Natural killer cell treated with Interleukin-12 subunit alpha and Interleukin-12 subunit beta and Interleukin-15 and Interleukin-18, amount 100 ng/mL, for 72 hours (primary cell): ENCODE data around the gene HOXB8. TPM values are rescaled to one million over a fixed set of nuclear protein-coding genes. Genes with fewer than 3 reads are reported as not detected.
A peak's percentile ranks its signal among the peaks of the same experiment; 100 is the strongest.

ENCODE experiments used
- ATAC-seq, 2 donors: fragments of 150-1000 bp; cut with Tn5 transposase in 1 of 2; sonication (Bioruptor Pico), chemical (Tn5 transposase) in 1 of 2; 2 replicates each; pipeline ENCODE4 v1.10.0; 2021
- DNase-seq: peaks from one replicate; pipeline ENCODE4 v3.0.0; 2022; ENCODE audit warnings: low spot score
- H3K27ac Mint-ChIP-seq, 2 donors: 1 replicate in 1 of 2; 2 replicates in 1 of 2; pipeline ENCODE4 v1.8.0; 2022; ENCODE audit warnings: mixed read lengths in 2 of 2, mild to moderate bottlenecking in 1 of 2, moderate library complexity in 1 of 2
- H3K27me3 Mint-ChIP-seq, 2 donors: 1 replicate in 1 of 2; 2 replicates in 1 of 2; pipeline ENCODE4 v1.8.0; 2022; ENCODE audit warnings: mixed read lengths in 2 of 2
- H3K36me3 Mint-ChIP-seq: one replicate; pipeline ENCODE4 v1.8.0; 2022; ENCODE audit warnings: mixed read lengths
- H3K4me1 Mint-ChIP-seq, 2 donors: 1 replicate in 1 of 2; 2 replicates in 1 of 2; pipeline ENCODE4 v1.8.0; 2022; ENCODE audit warnings: low read depth in 2 of 2, mixed read lengths in 2 of 2, mild to moderate bottlenecking in 1 of 2
- H3K4me3 Mint-ChIP-seq: one replicate; pipeline ENCODE4 v1.8.0; 2022; ENCODE audit warnings: mixed read lengths
- H3K9me3 Mint-ChIP-seq: 2 replicates; pipeline ENCODE4 v1.8.0; 2022; ENCODE audit warnings: mixed read lengths
- total RNA-seq, 2 donors: library from RNA; stranded (reverse); gene quantifications; one replicate each; pipeline ENCODE4 v1.2.3, GENCODE V29; 2022

HOXB8 gene
- total RNA-seq, 2 donors from 2014 or later: not detected

DNA sequence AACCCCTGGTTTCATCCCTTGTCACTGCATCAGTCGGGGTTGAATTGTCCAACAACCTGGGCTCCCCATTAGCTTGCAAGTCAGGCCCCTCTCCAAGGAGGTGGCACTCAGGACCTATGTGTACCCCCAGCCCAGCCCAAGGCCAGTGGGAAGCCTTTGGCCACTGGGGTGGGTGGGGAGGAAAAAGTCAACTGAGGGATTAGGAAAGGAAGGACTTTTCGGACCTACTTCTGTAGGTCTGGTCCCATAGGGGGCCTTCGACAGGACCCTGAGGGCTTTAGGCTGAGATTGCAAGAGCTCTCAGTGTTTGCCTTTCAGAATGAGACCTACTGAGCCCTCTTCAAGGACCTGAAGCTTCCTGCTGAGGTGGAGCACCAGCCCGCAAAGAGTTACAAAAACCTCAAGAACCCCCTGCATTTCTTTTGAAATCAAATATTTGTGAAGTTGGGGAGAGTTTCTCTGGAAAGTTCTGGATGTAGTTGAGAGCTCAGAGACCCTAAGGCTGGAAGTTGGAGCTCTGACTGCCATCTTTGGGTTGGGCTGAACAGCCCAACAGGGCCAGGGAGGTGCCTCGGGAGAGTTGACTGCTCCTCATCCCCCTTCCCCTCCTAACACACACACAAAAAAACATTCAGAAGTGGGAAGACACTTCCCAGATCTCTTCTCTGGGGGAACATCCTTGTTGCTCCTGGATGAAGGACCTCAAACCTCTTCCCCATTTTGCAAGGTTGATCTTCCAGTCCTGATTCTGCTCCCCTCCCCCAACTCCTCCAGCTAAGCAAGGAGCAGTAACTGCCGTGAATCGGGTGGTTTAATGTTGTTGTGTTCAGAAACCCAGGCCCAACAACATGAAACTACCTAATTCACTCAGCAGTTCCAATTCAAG lies 16.8 kb upstream of the HOXB8 start:
- Mint-ChIP-seq H3K27ac (no peak overlapping the region), H3K9me3 (no peaks in the 10 kb centered on the region), H3K27me3 (peaks cover 54 to 59% of the 10 kb centered on the region in 2 donors), H3K4me3 (peak overlapping the region; percentile 76), H3K36me3 (no peaks in the 10 kb centered on the region), H3K4me1 (peaks cover 9 to 16% of the 10 kb centered on the region in 2 donors)
- ATAC-seq: no peak
- no peak for DNase-seq

DNA sequence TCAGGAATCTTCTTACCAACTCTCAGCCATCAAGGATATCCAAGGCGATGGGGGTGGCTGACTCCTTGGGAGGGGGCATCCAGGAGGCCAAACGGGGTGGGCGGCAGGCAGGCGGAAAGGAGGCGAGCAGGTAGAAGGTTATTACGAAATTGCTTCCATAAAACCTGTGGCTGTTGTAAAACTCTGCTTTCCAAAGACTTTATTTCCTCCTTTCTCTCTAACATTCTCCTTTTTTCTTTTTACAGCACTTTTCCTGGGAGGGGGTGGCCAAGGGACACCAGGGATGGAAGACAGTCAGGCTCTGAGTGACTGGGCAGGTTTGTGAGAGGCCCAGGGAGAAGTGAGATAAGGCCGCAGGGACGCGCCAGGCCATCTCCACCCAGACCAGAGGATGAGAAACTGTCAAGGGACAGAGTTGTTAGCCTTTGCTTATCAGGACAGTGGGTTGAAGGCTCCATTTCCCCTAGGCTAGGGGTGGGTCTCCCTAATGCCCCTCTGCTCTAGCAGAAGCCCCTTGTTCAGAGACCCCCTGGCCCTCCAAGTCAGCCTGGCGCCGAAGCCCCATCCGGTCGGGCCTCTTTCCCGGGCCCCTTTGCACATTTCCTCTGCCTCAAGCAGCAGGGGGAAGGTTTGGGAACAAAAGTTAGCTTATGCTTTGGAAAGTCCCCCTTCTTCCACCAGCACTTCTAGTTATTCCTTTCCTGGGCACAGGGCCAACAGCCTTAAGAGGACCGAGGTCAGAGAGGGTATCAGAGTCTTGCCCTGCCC lies 16.0 kb upstream of the HOXB8 start:
- H3K9me3 Mint-ChIP-seq: no peaks in the 10 kb centered on the region
- no peak overlapping the region for H3K4me3 Mint-ChIP-seq
- no peaks in the 10 kb centered on the region for H3K36me3 Mint-ChIP-seq
- ATAC-seq: no peak
- H3K27ac Mint-ChIP-seq: no peak overlapping the region
- peaks cover 12 to 24% of the 10 kb centered on the region in 2 donors for H3K4me1 Mint-ChIP-seq
- peak; percentile 49 for DNase-seq
- H3K27me3 Mint-ChIP-seq: peaks cover 56 to 60% of the 10 kb centered on the region in 2 donors

DNA sequence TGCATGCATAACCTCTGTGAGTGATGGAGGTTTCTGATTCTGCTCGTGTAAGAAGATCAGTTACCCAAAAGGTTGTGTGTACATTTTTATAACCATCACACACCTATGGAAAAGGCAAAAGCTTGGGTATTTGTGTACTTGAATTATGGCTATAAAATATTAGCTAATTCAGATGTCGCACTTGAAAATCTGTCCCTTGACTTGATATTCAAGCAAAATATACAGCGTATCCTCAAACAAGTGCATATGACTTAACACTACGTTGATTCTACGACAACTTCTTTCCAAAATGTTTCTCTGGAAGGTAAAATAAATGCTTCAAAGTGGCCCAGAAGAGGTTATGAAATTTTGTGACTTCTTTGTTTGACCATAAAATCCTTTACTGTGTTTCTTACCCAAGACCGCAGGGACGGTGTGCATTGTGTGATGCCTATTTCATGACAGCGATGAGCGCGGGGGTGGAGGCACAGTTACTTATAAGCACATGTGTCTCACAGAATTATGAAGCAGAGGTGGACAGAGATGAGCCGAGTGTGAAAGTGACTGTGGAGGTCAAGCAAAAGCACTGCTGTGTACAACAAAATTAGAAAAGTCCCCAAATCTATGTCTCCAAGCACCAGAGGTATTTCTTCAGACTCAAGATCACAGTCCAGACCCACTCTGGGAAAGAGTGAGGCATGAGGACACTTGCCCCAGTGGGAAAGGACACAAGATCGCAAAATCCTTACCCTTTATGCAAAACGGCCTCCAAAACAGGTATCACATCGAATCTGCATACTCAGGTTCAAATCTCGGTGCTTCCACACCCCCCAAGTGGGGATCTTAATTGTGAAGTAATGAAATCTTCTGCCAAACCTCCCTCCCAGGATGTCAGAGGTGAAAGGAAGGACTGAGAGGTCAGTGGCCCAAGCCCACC lies 15.2 kb upstream of the HOXB8 start:
- no peak for ATAC-seq

DNA sequence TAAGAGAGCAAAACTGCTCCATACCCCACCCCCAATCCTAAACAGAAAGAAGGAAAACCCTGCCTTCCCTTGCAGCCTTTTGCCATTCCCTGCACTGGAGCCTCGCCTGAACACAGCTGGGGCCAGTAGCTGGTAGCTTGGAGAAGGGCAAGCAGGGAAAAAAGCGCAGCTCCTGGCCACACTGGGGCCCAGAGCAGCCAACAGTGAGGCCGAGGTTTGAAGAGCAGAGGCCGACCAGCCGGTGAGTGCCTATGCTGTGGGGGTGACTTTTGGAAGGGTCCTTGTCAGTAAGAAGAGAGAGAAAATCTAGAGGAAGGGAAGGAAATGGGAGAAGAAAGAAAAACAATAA lies 14.3 kb upstream of the HOXB8 start:
- Mint-ChIP-seq H3K27ac (no peak overlapping the region), H3K4me1 (peaks cover 17 to 30% of the 10 kb centered on the region in 2 donors), H3K36me3 (no peaks in the 10 kb centered on the region), H3K9me3 (no peaks in the 10 kb centered on the region), H3K4me3 (no peak overlapping the region), H3K27me3 (peaks cover 58 to 67% of the 10 kb centered on the region in 2 donors)
- ATAC-seq: no peak
- peak; percentile 42 for DNase-seq

More for the DNA sequence above, 15.2 kb upstream of the HOXB8 start:
- H3K4me3 Mint-ChIP-seq: no peak overlapping the region
- peak; percentile 51 for DNase-seq
- H3K9me3 Mint-ChIP-seq: no peaks in the 10 kb centered on the region
- H3K27ac Mint-ChIP-seq: no peak overlapping the region
- no peaks in the 10 kb centered on the region for H3K36me3 Mint-ChIP-seq
- peaks cover 61 to 63% of the 10 kb centered on the region in 2 donors for H3K27me3 Mint-ChIP-seq
- peaks cover 16 to 30% of the 10 kb centered on the region in 2 donors for H3K4me1 Mint-ChIP-seq

DNA sequence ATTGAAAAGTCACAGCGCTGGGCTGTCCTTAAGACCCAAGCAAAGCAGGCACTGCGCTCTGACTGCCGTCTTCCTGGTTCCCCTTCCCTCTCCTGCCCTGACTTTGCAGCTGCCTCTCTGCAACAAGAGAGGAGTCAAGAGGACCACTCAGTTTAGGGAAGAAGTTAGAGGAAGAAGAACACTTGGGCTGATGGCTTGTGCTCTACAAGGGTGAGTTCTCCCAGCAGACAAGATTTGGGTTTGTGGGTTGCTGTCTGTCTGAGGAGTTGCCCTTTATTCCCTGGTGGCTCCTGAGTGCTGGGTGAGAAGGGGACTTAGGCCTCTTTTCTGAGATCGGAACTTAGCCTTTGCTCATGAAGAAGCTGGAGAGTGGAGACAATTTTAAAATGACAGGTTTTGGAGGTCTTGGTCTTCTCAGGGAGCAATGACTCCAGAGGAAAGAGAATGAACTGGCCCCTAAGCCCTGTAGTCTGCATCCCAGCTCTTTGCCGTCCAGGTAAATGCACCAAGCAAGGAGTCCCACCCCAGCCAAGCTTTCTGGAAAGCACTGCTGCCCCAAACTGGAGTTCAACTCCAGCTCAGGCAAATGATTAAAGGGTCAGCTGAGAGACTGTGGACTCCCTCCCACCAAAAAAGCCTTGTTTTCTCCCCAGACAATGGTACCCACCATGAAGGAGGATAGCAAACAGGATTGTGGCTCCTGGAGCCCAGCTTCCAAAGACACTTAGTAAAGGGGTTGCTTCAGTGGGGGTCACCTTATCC lies 13.7 kb upstream of the HOXB8 start:
- no peak overlapping the region for H3K27ac Mint-ChIP-seq
- peaks cover 60 to 72% of the 10 kb centered on the region in 2 donors for H3K27me3 Mint-ChIP-seq
- ATAC-seq: no peak
- no peak for DNase-seq
- no peaks in the 10 kb centered on the region for H3K36me3 Mint-ChIP-seq
- no peak overlapping the region for H3K4me3 Mint-ChIP-seq
- H3K4me1 Mint-ChIP-seq: peaks cover 18 to 30% of the 10 kb centered on the region in 2 donors
- no peaks in the 10 kb centered on the region for H3K9me3 Mint-ChIP-seq

DNA sequence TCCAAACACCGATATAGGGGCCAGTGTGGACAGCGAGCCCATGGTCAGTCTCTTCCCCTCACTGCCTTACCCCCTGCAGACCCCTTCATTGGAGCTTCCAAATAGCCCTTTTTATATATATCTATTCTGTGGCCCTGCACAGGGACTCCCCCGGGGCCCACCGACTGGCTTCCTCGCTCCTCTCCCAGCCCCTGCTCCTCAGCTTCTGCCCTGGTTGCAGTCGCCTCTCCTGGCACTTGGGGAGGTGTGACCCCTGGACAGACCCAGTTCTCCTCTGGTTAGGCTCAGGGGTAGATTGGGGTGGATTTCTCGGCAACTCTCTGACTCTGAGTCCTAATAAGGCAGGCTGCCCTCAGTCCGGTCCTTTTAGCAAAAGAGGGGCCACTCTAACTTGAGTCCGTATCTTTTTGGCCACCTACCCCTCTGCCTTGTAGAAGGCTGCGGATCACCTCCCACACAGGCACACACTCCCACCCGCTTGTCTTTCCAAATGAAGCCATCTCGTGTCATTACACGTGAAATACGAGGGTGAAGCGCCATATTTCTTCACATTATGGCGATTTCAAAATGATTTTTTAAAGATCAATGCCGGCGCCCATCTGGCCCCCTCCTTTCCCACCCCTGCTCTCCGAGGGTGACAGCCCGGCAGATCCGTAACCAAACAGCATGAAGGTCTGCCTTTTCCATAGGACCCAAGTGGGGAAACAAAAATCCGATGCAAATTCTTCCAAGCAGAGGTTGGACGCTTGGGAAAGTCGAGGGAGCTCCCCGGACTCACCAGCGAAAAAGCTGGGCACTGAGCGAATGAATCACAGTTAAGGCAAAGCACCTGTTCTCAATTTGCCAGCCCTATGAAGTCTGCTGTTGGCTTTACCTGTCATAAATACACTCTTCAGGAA lies 12.8 kb upstream of the HOXB8 start:
- Mint-ChIP-seq H3K4me3 (no peak overlapping the region), H3K27me3 (peaks cover 63 to 78% of the 10 kb centered on the region in 2 donors), H3K27ac (no peak overlapping the region), H3K9me3 (no peaks in the 10 kb centered on the region), H3K4me1 (peaks cover 17 to 27% of the 10 kb centered on the region in 2 donors), H3K36me3 (no peaks in the 10 kb centered on the region)
- ATAC-seq (no peak), DNase-seq (no peak)

DNA sequence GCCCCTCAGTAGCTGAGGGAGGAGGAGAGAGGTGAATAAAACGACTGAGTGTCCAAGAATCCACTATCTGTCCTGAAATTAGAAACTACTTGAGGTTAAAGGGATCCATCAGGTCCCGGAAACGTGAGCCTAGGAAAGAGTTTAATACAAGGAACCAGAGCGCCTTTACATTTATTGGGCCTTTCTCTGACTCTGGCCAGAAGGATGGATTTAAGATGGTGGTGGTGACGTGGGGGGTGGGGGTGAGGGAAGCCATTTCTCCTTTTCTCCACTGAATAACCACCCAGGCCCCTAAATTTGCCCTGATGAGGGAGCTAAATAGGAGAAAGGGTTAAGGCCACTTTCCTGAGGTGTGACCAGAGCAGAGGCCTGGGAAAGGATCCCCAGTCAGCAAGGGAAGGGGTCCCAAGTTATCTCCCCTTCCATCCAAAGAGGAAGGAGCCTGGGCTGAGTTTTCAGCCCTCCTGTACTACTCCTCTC lies 12.1 kb upstream of the HOXB8 start:
- H3K36me3 Mint-ChIP-seq: no peaks in the 10 kb centered on the region
- peak overlapping the region; percentile 94 for H3K4me3 Mint-ChIP-seq
- DNase-seq (no peak), ATAC-seq (no peak)
- no peaks in the 10 kb centered on the region for H3K9me3 Mint-ChIP-seq
- H3K27me3 Mint-ChIP-seq: peaks cover 63 to 78% of the 10 kb centered on the region in 2 donors
- H3K27ac Mint-ChIP-seq: peak overlapping the region in 1 of 2 donors; percentile 78
- H3K4me1 Mint-ChIP-seq: peaks cover 15 to 20% of the 10 kb centered on the region in 2 donors

DNA sequence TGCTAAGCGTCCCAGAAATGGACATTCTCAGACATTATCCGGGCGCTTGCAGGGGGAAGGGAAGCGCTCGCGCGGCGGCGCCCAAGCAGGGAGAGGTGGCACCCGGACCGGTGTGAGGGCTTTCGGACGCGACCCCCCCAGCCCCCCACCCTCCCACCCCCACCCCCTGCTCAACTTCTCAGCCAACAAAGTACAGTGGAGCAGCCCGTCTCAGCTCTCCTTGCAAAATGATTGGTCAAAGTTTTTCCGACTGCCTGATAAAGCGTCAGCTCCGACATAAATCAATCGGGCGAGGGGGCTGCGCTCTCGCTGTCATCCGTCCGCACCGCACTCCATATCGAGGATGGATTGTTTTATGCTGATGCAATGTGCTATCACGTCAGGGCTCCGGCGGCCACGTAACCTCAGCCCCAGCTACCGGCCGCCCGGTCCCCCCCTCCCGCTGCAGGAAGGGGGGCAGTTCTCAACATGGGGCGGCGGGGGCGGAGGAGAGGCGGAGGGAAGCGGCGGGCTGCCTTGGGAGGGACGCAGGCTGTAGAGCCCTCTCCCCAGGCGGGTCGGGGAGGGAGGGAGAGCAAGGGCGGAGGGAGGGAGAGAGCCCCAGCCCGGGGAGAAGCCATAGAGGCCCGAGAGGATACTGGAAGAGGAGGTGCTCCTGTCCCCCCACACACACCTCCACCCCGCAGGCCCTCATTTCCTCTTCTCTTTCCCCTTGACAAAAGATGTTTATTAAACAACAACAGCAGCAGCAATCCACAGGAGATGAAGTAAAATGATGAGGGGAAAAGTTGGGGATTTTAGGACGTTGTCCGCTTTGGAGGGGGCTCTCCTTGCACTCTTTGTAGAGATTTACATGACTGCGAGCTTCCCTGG lies 11.4 kb upstream of the HOXB8 start, which contains the start of gene HOXB9:
HOXB9 (minus strand) TSS at position 114 of the 873 bp plus-strand sequence; CDS start at position 25, 89 bp downstream.
- Mint-ChIP-seq H3K27ac (peak within 1 kb of the TSS in 1 of 2 donors; percentile 78), H3K27me3 (peaks cover 65 to 85% of the 10 kb centered on the region in 2 donors), H3K4me3 (peak within 1 kb of the TSS; percentile 94), H3K9me3 (no peaks in the 10 kb centered on the region), H3K36me3 (no peaks in the 10 kb centered on the region), H3K4me1 (peaks cover 15 to 20% of the 10 kb centered on the region in 2 donors)
- peak; percentile 76 for DNase-seq
- peak; percentile 83 to 84 for ATAC-seq

DNA sequence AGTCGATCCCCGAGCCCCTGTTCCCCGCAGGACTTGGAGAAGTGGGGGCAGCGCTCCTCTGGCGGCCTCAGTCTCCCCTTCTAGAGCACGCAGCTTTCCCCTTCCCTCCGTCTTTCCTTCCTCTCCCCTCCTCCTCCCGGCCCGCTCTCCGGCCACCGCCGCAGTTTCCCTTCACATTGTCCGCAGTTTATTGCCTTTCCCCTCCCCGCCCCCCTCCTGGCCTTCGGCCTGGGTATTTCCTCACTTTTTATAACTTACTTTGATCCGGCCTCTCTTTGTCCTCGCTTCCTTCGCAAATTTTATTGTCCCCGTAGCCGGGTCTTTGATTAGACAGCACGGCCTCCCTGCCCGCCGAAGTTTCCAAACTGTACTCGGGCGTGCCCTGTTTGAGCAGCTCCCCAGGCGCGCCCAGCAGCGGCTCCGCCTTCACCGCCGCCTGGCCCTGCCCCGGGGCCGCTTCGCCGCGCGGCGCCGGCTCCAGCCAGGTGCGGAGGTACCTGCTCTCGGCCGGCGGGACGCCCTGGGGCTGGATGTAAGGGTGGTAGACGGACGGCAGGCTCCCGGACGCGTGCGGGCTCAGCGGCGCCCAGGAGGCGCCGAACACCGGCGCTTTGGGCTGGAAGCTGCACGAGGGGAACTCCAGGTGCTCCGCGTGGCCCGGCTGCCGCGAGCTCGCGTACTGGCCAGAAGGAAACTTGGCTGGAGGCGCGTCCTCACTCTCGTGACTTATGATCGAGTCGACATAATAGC lies 10.6 kb upstream of the HOXB8 start:
- Mint-ChIP-seq H3K27me3 (peaks cover 67 to 88% of the 10 kb centered on the region in 2 donors), H3K27ac (peak overlapping the region in 1 of 2 donors; percentile 78), H3K36me3 (no peaks in the 10 kb centered on the region), H3K9me3 (no peaks in the 10 kb centered on the region), H3K4me1 (peaks cover 15 to 20% of the 10 kb centered on the region in 2 donors), H3K4me3 (peak overlapping the region; percentile 94)
- peak; percentile 70 to 72 for ATAC-seq
- DNase-seq: no peak

DNA sequence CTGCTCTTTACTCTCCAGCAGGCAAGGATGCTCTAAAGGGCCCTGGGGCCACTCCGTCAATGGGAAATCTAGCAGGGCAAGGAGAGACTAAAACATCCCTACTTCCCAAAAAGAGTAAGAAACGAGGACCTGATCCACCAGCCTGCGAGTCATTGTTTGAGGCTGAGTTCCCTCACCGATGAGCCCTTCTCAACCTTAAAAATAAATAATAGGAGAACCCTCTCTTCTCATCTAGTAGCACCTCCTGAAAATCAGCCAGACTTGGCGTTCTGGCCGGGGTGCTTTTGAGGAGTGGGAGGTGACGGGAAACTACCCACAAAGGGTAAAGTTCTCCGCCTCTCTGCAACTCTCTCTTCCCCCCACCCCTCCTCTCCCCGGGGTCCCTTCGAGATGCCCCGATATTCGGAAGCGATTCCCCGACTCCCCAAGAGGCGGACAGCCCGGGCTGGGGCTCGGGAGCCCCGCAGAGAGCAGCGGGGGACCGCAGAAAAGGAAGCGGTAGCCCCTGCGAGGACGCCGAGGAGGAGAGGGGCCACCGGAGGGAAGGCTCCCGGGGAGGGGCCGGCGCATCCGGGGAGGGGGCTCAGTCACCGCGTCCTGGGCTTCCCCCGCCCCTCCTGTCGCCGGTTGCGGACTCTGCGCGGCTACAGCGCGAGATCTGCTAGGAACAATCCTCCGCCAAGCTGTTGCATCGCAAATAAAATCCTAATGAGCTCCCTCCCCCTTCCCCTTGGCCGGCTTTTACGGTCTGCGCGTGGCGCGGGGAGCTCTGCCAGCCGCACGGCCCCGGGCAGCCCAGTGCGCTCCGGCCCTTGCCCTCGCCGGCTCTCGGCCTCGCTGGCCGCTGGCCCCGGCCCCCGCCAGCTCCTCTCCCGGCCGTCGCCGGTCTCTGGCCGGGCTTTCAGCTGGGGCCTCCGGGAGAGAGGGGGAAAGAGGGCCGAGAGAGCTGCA lies 9.7 kb upstream of the HOXB8 start:
- DNase-seq (no peak), ATAC-seq (peak in 1 of 2 donors; percentile 25)
- H3K4me1 Mint-ChIP-seq: peaks cover 15 to 20% of the 10 kb centered on the region in 2 donors
- no peak overlapping the region for H3K27ac Mint-ChIP-seq
- H3K9me3 Mint-ChIP-seq: no peaks in the 10 kb centered on the region
- no peaks in the 10 kb centered on the region for H3K36me3 Mint-ChIP-seq
- H3K27me3 Mint-ChIP-seq: peaks cover 64 to 84% of the 10 kb centered on the region in 2 donors
- H3K4me3 Mint-ChIP-seq: peak overlapping the region; percentile 94
